DOHH2 (cell line): ENCODE results near the gene NNT.

Experiments used
- CTCF ChIP-seq: fragments of 200-600 bp; sonication (generic); IDR thresholded peaks from one replicate; pipeline ENCODE4 v1.5.1; 2014; ENCODE audit warnings: antibody characterized with exemption, mild to moderate bottlenecking, low read depth, low read length; ENCODE audit not compliant: poor library complexity, severe bottlenecking
- EZH2phosphoT487 ChIP-seq: fragments of 200-600 bp; sonication (generic); IDR thresholded peaks from 2 replicates; pipeline ENCODE4 v1.6.1; 2017; ENCODE audit warnings: borderline replicate concordance, mild to moderate bottlenecking, antibody characterized with exemption, low read length, moderate library complexity, mixed read lengths

DNA sequence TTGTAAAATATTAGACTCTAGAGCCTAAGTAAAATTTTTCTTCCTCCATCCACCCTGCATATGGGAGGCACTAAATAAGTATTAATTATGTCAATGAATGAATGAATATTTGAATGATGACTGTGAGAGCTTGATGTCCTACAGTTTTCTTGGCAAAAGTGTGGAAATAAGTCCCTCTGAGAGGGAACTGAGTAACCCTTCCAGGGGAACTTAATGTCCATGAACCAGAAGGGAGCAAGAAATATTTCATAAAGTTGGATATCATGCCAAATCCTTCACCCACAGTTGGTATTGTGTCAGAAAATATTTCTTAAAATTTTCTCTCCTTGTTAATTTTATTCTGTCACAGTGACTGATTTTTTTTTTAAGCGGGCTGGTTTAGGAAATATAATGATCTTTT is 36.6 kb downstream of the NNT start:
- no peak for TF ChIP-seq CTCF
- TF ChIP-seq EZH2phosphoT487: no peak
